K562 (cell line): Measurements from ENCODE around the gene GRAMD4. TPM values are rescaled to one million over a fixed set of nuclear protein-coding genes. Genes with fewer than 3 reads are reported as not detected.

Source experiments
- BRCA1 ChIP-seq, 2 experiments: fragments of 450-650 bp in 1 of 2; sonication (generic) in 1 of 2; formaldehyde crosslinking in 1 of 2; IDR thresholded peaks; 2 replicates each; pipeline versions ENCODE4 v1.5.0 to v1.6.1; 2017 to 2020; ENCODE audit warnings: mild to moderate bottlenecking in 1 of 2, missing genetic modification reagents in 1 of 2
- SREBF1 ChIP-seq: fragments of 150-350 bp; IDR thresholded peaks from 2 replicates; pipeline ENCODE4 v1.6.1; 2014; ENCODE audit warnings: antibody characterized with exemption, low read depth, low read length, borderline replicate concordance
- polyA plus RNA-seq, 8 experiments: library from polyadenylated mRNA; depleted of rRNA in 4 of 8; stranded (reverse) in 5 of 8; unstranded in 3 of 8; fragments of >200 nt; fragmentation: Nextera tagmentation in 2 of 8; fragmentation: Illumina TruSeq in 1 of 8; extraction: Ambion mirVana in 2 of 8; extraction: Trizol in 1 of 8; gene quantifications; 2 replicates each; pipeline versions ENCODE4 v1.2.1 to v1.2.3, GENCODE V29; 2011 to 2014; ENCODE audit warnings: inconsistent platforms in 1 of 8, missing spikeins in 1 of 8
- total RNA-seq, 7 experiments: library from RNA; depleted of rRNA in 6 of 7; stranded (reverse); fragments of >200 nt in 6 of 7; fragmentation: Illumina TruSeq in 2 of 7; extraction: Trizol in 2 of 7; gene quantifications; 2 replicates each; pipeline versions ENCODE4 v1.2.1 to v1.2.3, GENCODE V29; 2011 to 2021; ENCODE audit warnings: low replicate concordance in 1 of 7
- TF ChIP-seq, protein P1 (sequence below): IDR thresholded peaks from 2 replicates; pipeline ENCODE4 v1.6.1; 2011; ENCODE audit warnings: borderline replicate concordance, low read depth, mild to moderate bottlenecking, moderate library complexity, low read length; ENCODE audit not compliant: insufficient read depth, poor library complexity, severe bottlenecking
- TF ChIP-seq, protein P2 (sequence below): fragments of 450-650 bp; formaldehyde crosslinking; IDR thresholded peaks from 2 replicates; pipeline ENCODE4 v1.4.0; 2020; ENCODE audit warnings: mild to moderate bottlenecking, moderate library complexity
- TF ChIP-seq, protein P3 (sequence below): fragments of 250-450 bp; sonication (Bioruptor Pico); IDR thresholded peaks from 2 replicates; pipeline ENCODE4 v1.8.0; 2022; ENCODE audit warnings: inconsistent platforms, mild to moderate bottlenecking, moderate library complexity, borderline replicate concordance

GRAMD4 gene
- total and polyA plus RNA-seq, 9 of the 15 experiments (the other 6 are each of a cell fraction or from before 2014, with no cell fraction given) = 0.18 to 44.8 (median 18.6) TPM

DNA sequence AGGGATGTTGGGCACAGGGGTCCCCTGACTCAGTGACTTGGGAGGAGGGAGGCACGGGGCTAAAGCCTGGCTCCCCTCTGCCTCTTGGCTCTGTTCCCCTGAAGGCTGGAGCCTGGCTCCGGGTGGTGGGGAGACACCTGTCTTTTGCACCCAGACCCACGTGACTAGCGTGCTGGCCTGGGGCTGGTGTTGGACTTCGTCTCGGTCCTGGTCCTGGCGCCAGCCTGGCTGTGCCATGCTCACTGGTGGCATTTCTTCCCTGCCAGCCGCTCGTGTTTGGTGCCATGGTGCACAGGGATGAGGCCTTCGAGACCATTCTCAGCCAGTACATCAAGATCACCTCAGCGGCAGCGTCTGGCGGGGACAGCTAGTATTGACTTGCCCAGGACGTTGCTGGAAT, 56.7 kb downstream of the GRAMD4 start (continued):
- TF ChIP-seq, protein P1, sequence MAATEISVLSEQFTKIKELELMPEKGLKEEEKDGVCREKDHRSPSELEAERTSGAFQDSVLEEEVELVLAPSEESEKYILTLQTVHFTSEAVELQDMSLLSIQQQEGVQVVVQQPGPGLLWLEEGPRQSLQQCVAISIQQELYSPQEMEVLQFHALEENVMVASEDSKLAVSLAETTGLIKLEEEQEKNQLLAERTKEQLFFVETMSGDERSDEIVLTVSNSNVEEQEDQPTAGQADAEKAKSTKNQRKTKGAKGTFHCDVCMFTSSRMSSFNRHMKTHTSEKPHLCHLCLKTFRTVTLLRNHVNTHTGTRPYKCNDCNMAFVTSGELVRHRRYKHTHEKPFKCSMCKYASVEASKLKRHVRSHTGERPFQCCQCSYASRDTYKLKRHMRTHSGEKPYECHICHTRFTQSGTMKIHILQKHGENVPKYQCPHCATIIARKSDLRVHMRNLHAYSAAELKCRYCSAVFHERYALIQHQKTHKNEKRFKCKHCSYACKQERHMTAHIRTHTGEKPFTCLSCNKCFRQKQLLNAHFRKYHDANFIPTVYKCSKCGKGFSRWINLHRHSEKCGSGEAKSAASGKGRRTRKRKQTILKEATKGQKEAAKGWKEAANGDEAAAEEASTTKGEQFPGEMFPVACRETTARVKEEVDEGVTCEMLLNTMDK = no peak
- TF ChIP-seq SREBF1 = no peak
- TF ChIP-seq, protein P2, sequence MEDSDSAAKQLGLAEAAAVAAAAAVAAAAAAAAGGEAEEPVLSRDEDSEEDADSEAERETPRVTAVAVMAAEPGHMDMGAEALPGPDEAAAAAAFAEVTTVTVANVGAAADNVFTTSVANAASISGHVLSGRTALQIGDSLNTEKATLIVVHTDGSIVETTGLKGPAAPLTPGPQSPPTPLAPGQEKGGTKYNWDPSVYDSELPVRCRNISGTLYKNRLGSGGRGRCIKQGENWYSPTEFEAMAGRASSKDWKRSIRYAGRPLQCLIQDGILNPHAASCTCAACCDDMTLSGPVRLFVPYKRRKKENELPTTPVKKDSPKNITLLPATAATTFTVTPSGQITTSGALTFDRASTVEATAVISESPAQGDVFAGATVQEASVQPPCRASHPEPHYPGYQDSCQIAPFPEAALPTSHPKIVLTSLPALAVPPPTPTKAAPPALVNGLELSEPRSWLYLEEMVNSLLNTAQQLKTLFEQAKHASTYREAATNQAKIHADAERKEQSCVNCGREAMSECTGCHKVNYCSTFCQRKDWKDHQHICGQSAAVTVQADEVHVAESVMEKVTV (CRISPR knock-in tag) = no peak
- no peak for TF ChIP-seq BRCA1 (IDR thresholded peaks at IDR 0.05)
- TF ChIP-seq BRCA1 (CRISPR knock-in tag; IDR thresholded peaks at IDR 0.05) = no peak
- TF ChIP-seq, protein P3, sequence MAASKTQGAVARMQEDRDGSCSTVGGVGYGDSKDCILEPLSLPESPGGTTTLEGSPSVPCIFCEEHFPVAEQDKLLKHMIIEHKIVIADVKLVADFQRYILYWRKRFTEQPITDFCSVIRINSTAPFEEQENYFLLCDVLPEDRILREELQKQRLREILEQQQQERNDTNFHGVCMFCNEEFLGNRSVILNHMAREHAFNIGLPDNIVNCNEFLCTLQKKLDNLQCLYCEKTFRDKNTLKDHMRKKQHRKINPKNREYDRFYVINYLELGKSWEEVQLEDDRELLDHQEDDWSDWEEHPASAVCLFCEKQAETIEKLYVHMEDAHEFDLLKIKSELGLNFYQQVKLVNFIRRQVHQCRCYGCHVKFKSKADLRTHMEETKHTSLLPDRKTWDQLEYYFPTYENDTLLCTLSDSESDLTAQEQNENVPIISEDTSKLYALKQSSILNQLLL (CRISPR knock-in tag) = no peak
- TF ChIP-seq, all 486 proteins: peak for 0
